T-helper 2 cell treated with Interferon-gamma antibody and Interleukin-4, amounts not matched to agents 100 ng/mL and 5 ng/mL, for 36 hours (primary cell): ENCODE results near the gene COBL. TPM values are rescaled to one million over a fixed set of nuclear protein-coding genes. Genes with fewer than 3 reads are reported as not detected.

Experiments
- intact Hi-C: fragments of 100-400 bp; cut with micrococcal nuclease; formaldehyde crosslinking; loops from one replicate; pipeline ENCODE4 v1.15.1; 2023
- total RNA-seq: library from RNA; stranded (reverse); gene quantifications from 2 replicates; pipeline ENCODE4 v1.2.3, GENCODE V29; 2022

COBL gene
- total RNA-seq, 1 donor from 2014 or later: not detected

- intact Hi-C loops: no loop called here
These were observed 9.8 kb downstream of the COBL start for GRCh38 chr7:51306761-51307160.

- intact Hi-C loops: no loop called here
These were observed 11.9 kb downstream of the COBL start for GRCh38 chr7:51304729-51305128.

GRCh38 chr7:51303142-51303525 is 13.5 kb downstream of the COBL start:
- intact Hi-C loops: no loop called here

- intact Hi-C loops: no loop called here
These were observed 14.8 kb downstream of the COBL start for GRCh38 chr7:51301806-51302205.

GRCh38 chr7:51300762-51301674 is 15.6 kb downstream of the COBL start:
- intact Hi-C loops: no loop called here

GRCh38 chr7:51299391-51300133 is 17.0 kb downstream of the COBL start:
- intact Hi-C loops: no loop called here

GRCh38 chr7:51298912-51299311 is 17.7 kb downstream of the COBL start:
- intact Hi-C loops: no loop called here

- intact Hi-C loops: no loop called here
These were observed 18.6 kb downstream of the COBL start for GRCh38 chr7:51297986-51298385.

- intact Hi-C loops: no loop called here
These were observed 21.0 kb downstream of the COBL start for GRCh38 chr7:51295440-51296245.

GRCh38 chr7:51292596-51292995 is 24.0 kb downstream of the COBL start:
- intact Hi-C loops: no loop called here

- intact Hi-C loops: no loop called here
These were observed 25.7 kb downstream of the COBL start for GRCh38 chr7:51290702-51291540.

- intact Hi-C loops: no loop called here
These were observed 26.3 kb downstream of the COBL start for GRCh38 chr7:51290304-51290637.

GRCh38 chr7:51289623-51290303 is 26.8 kb downstream of the COBL start:
- intact Hi-C loops: no loop called here

GRCh38 chr7:51288896-51289622 is 27.6 kb downstream of the COBL start:
- intact Hi-C loops: no loop called here

GRCh38 chr7:51286401-51286800 is 30.2 kb downstream of the COBL start:
- intact Hi-C loops: no loop called here

GRCh38 chr7:51280156-51280555 is 36.5 kb downstream of the COBL start:
- intact Hi-C loops: no loop called here

GRCh38 chr7:51279391-51280023 is 37.1 kb downstream of the COBL start:
- intact Hi-C loops: no loop called here

- intact Hi-C loops: no loop called here
These were observed 37.8 kb downstream of the COBL start for GRCh38 chr7:51278797-51279196.

GRCh38 chr7:51276967-51277366 is 39.6 kb downstream of the COBL start:
- intact Hi-C loops: no loop called here
